Cardiac ventricle fibroblast (primary cell): Measurements from ENCODE around the gene ACP5. TPM values are rescaled to one million over a fixed set of nuclear protein-coding genes. Genes with fewer than 3 reads are reported as not detected.

Experiments
- total RNA-seq: library from RNA; depleted of rRNA; stranded (reverse); fragments of >200 nt; gene quantifications from 2 replicates; pipeline ENCODE4 v1.2.3, GENCODE V29; 2015

Gene ACP5
- not detected in 2 replicates for total RNA-seq

DNA sequence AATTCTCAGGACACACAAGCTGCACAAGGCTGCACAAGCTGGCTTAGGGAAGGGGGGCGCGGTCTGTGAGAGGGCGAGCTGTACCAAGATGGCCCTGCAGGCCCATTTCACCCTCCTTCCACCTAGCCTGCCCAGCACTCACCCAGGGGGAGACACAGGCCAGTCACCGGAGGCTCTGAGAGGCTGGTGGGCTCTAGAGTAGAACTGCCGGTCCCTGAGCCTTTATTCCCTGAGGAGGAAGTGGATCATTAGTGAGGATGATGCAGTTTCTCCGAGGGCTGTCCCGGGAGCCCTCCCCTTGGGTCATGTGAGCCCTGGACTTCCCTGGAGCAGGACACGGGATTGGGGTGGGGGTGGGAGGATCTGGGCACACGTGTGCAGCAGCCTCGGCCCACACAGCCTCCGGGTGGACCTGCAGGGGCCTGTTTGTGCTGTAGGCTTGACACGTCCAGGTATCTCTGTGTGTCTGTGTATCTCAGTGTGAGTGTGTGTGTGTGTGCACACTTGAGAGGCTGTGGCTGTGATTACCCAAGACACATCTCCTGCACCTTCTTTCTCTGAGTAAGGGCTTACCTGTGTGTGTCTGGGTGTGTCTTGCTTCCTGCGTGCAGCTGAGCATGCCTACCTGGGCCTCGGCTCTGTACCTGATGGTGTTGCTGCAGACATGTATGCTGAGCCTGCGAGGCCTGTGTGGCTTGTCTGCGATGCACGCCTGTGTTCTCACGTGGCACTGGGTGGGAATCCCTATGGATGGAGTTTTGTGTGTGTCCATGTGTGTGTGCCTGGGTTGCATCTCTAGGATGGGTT lies at the start of gene ACP5:
TSS of gene ACP5 (minus strand) at position 195 of the 807 bp plus-strand sequence. CDS start 328 bp downstream, outside the sequence.

DNA sequence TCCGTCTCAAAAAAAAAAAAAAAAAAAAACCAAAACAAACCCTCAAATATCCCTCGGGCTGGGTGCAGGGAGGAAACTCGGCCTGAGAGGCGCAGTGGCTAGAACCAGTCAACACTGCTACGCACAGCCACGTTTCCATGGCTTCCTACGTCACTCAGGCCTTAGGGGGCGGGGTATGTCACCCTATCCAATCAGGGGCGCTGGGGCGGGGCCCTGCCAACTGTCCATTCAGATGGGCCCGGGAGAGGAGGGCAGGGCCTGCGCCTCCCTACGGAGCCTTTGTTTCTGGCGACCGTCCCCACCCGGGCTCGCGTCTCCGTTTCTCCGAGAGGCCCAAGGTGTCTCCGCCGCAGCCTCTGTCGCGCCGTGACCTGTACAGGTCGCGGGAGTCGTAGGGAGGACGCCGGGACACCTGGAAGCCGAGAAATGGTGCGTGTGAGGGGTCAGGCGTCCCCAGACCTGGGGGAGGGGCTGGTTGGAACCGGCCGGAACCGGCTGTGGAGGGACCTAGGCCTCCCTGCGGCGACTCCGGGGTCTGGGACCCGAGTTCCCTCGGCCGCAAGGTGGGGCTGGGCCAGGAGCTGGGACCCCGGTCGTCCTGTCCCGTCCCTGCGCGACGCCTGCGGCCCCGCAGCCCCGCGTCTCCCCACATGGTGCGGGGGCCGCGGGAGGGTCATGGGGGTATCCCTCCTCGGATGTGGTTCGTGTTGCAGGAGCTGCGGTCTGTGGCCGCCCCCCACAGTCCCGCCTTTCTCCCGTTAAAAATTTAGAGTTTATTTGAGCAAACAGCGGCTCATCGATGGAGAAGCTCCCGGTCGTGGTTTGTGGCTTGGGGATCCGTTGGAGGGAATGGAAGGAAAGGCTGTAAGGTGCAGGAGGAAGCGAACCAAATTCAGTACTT lies 20.0 kb upstream of the ACP5 start, which contains the start of gene ZNF627:
TSS of gene ZNF627 (plus strand) at position 282 of the 901 bp plus-strand sequence. CDS start at position 427, 145 bp downstream.

DNA sequence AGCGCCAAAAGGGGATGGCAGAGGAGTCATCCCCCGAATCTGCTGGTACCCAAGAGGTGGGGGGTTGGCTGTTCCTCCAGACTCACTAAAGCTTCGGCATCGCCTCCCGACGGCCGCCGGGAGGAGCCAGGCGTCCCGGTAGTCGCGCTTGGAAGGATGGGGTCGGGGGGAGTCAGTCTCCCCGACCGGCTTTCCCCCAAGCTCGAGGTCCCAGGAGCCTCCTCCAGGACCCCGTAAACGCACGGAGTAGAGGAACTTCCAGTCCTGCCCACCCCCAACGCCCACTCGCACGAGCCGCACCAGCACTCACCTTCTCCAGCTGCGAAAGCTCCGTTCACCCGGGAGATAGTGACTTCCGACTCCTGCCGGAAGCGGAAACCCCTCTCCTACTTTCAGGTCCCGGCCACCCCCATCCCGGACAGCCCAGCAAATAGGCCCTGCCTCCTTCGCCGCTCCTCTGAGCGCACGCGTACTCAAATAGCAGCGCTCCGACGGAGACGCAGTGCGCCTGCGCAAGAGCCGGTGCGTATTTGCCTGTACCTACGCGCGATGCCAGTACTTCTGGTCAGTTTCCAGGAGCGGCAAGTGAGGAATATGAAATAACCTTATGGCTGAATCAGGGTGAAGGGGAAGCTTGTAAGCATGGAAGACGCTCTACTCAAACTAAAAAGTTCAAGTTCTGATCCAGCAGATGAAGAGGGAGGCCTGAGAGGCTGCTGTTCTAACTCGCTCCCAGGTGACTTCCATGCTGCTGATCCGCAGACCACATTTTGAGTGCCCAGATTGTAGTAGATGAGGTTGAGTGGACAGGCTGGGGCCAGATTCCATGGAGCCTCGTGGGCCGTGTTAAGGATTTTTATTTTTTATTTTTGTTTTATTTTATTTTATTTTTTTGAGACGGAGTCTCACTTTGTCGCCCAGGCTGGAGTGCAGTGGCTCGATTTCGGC lies 18.3 kb downstream of the ACP5 start, which contains the start of gene ELOF1:
TSS of gene ELOF1 (minus strand) at position 350 of the 948 bp plus-strand sequence. CDS start 4,883 bp downstream, outside the sequence.

DNA sequence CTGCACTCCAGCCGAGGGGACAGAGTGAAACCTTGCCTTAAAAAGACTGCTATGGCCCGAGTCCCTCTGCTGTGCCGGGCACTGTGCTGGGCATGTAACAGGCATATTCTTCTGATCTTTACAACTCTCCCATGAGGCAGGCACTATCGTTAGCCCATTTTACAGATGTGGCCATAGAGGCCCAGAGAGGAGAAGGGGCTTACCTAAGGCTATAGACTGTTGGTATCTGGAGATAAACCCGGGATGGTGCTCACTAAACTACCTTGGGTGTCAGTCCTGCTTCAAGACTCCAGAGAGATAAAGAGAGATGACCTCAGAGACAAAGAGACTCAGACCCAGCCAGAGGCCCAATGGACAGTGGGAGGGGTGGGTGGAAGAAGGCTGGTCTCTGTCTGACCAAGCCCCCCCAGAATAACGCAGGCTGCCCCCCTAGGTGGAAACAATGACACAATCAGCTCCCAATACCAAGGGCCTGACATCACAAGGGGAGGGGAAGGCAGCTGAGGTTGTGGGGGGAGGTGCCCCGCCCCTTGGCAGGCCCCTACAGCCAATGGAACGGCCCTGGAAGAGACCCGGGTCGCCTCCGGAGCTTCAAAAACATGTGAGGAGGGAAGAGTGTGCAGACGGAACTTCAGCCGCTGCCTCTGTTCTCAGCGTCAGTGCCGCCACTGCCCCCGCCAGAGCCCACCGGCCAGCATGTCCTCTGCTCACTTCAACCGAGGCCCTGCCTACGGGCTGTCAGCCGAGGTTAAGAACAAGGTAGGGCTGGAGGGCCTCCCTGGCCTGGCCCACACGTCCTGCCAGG lies 39.0 kb downstream of the ACP5 start, which contains the start of gene CNN1:
TSS of gene CNN1 (plus strand) at position 620 of the 805 bp plus-strand sequence. CDS start at position 697, 77 bp downstream.

DNA sequence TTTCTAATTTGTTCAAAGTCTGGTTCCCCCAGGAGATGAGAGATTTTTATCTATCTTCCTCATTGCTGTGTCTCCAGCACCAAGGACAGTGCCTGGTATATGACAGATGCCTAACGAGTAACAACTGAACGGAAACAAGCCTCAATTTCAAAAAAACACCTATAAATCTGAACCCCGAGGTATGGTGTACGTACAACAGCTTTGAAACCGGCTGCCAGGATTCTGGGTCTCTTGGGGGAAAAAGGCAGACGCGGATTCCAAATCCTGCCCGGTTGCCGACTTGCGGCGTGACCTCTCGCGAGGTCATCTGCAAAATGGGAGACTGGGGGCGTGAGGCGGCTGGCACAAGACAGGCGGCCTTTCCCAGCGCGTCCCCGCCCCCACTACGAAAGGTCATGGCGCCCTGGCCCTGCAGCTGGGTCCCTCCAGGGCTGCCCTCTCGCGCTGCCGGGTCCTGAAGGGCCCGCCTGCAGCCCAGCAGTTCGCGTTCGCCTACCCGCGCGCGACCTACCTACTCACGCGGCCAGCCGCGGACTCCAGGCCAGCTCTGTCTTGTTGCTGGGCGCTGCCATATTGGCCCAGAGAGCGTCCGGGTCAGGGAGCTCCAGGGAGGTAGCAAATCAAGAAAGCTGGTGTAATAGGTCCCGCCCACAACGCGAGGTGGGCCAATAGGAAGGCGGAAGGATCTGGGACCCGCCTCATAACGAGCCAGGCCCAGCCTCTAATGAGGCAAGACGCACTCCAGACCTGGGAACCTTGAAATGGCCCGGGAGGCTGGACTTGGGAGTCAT lies 48.7 kb downstream of the ACP5 start, which contains the start of gene ECSIT:
TSS of gene ECSIT (minus strand) at position 584 of the 791 bp plus-strand sequence. CDS start 9,964 bp downstream, outside the sequence.

Other genes with a start within 250 kb of the ACP5 start
- 8.3 and 12.2 TPM in 2 replicates for gene RAB3D, start 238.0 kb downstream of the ACP5 start, total RNA-seq
- gene TMEM205, start 231.4 kb downstream of the ACP5 start, total RNA-seq, result 120 and 164 TPM in 2 replicates
- 5.0 and 12.2 TPM in 2 replicates for gene CCDC159, start 231.1 kb downstream of the ACP5 start, total RNA-seq
- gene PLPPR2, start 222.2 kb downstream of the ACP5 start, total RNA-seq, result 39.9 and 51.1 TPM in 2 replicates
- gene SWSAP1, start 203.0 kb downstream of the ACP5 start, total RNA-seq, result 1.2 and 1.6 TPM in 2 replicates
- gene EPOR, start 193.3 kb downstream of the ACP5 start, total RNA-seq, result 1.9 and 3.4 TPM in 2 replicates
- gene RGL3, start 158.3 kb downstream of the ACP5 start, total RNA-seq, result 1.7 and 3.4 TPM in 2 replicates
- 0.59 TPM in 1 of 2 replicates, not detected in the other for gene ODAD3, start 142.5 kb downstream of the ACP5 start, total RNA-seq
- 238 and 254 TPM in 2 replicates for gene PRKCSH, start 142.0 kb downstream of the ACP5 start, total RNA-seq
- not detected in 2 replicates for gene ELAVL3, start 96.6 kb downstream of the ACP5 start, total RNA-seq
- gene ZNF653, start 71.8 kb downstream of the ACP5 start, total RNA-seq, result 2.3 and 2.4 TPM in 2 replicates
- gene ECSIT, start 48.5 kb downstream of the ACP5 start, total RNA-seq, result 51.1 and 52.2 TPM in 2 replicates
- gene CNN1, start 38.8 kb downstream of the ACP5 start, total RNA-seq, result 0.50 and 3.0 TPM in 2 replicates
- gene ELOF1, start 18.4 kb downstream of the ACP5 start, total RNA-seq, result 42.1 and 45.2 TPM in 2 replicates
- gene ZNF627, start 19.8 kb upstream of the ACP5 start, total RNA-seq, result 7.1 and 11.2 TPM in 2 replicates
- 1.2 and 2.3 TPM in 2 replicates for gene ZNF823, start 161.3 kb upstream of the ACP5 start, total RNA-seq
- 3.6 and 4.5 TPM in 2 replicates for gene ZNF441, start 189.4 kb upstream of the ACP5 start, total RNA-seq
- gene ZNF491, start 220.9 kb upstream of the ACP5 start, total RNA-seq, result 0.31 and 0.78 TPM in 2 replicates
- 8.6 and 9.3 TPM in 2 replicates for gene ZNF440, start 236.6 kb upstream of the ACP5 start, total RNA-seq